ENCODE measurements around the gene SLC7A1.

- TF ChIP-seq, protein P1, sequence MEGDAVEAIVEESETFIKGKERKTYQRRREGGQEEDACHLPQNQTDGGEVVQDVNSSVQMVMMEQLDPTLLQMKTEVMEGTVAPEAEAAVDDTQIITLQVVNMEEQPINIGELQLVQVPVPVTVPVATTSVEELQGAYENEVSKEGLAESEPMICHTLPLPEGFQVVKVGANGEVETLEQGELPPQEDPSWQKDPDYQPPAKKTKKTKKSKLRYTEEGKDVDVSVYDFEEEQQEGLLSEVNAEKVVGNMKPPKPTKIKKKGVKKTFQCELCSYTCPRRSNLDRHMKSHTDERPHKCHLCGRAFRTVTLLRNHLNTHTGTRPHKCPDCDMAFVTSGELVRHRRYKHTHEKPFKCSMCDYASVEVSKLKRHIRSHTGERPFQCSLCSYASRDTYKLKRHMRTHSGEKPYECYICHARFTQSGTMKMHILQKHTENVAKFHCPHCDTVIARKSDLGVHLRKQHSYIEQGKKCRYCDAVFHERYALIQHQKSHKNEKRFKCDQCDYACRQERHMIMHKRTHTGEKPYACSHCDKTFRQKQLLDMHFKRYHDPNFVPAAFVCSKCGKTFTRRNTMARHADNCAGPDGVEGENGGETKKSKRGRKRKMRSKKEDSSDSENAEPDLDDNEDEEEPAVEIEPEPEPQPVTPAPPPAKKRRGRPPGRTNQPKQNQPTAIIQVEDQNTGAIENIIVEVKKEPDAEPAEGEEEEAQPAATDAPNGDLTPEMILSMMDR (conservative IDR thresholded peaks at IDR 0.05), result no peak
- no peak for TF ChIP-seq ZFX (IDR thresholded peaks at IDR 0.05)
Observed at GRCh38 chr13:29576581-29576980, 18.9 kb downstream of the SLC7A1 start.

All from C4-2B (cell line).